GM23248 (cell line): ENCODE measurements around the gene XXYLT1. TPM values are rescaled to one million over a fixed set of nuclear protein-coding genes. Genes with fewer than 3 reads are reported as not detected.

Experiments
- DNase-seq: peaks from one replicate; pipeline ENCODE4 v3.0.0-alpha.2; 2015
- H2AFZ ChIP-seq: fragments of 200-600 bp; sonication (generic); 2 replicates; pipeline ENCODE4 v1.6.1; 2016; ENCODE audit warnings: antibody characterized with exemption
- H3F3A ChIP-seq: fragments of 200-600 bp; sonication (generic); 2 replicates; pipeline ENCODE4 v1.6.1; 2016; ENCODE audit warnings: mild to moderate bottlenecking, antibody characterized with exemption, mixed run types; ENCODE audit not compliant: insufficient read depth
- H3K27ac ChIP-seq: fragments of 200-600 bp; sonication (generic); 2 replicates; pipeline ENCODE4 v1.5.1; 2016; ENCODE audit warnings: mild to moderate bottlenecking
- H3K27me3 ChIP-seq: fragments of 200-600 bp; sonication (generic); replicated peaks from 2 replicates; pipeline ENCODE4 v1.6.1; 2016; ENCODE audit warnings: mild to moderate bottlenecking; ENCODE audit not compliant: insufficient read depth
- H3K36me3 ChIP-seq: fragments of 200-600 bp; sonication (generic); 2 replicates; pipeline ENCODE4 v1.6.1; 2016; ENCODE audit warnings: low read depth, mild to moderate bottlenecking
- H3K4me1 ChIP-seq: fragments of 200-600 bp; sonication (generic); 2 replicates; pipeline ENCODE4 v1.6.1; 2016; ENCODE audit warnings: mild to moderate bottlenecking; ENCODE audit not compliant: insufficient read depth
- H3K4me2 ChIP-seq: fragments of 200-600 bp; sonication (generic); one replicate; pipeline ENCODE4 v1.6.1; 2016; ENCODE audit warnings: mild to moderate bottlenecking; ENCODE audit not compliant: unreplicated experiment
- H3K4me3 ChIP-seq: fragments of 200-600 bp; sonication (generic); 2 replicates; pipeline ENCODE4 v1.5.1; 2016; ENCODE audit warnings: mild to moderate bottlenecking
- H3K79me2 ChIP-seq: fragments of 200-600 bp; sonication (generic); 2 replicates; pipeline ENCODE4 v1.6.1; 2016; ENCODE audit warnings: mild to moderate bottlenecking; ENCODE audit not compliant: insufficient read depth
- H3K9ac ChIP-seq: fragments of 200-600 bp; sonication (generic); 2 replicates; pipeline ENCODE4 v1.6.1; 2016; ENCODE audit warnings: mild to moderate bottlenecking
- H3K9me2 ChIP-seq: fragments of 200-600 bp; sonication (generic); 2 replicates; pipeline ENCODE4 v1.6.1; 2016; ENCODE audit warnings: mixed run types, mild to moderate bottlenecking, moderate library complexity; ENCODE audit not compliant: insufficient read depth
- H3K9me3 ChIP-seq: fragments of 200-600 bp; sonication (generic); one replicate; pipeline ENCODE4 v1.6.1; 2017; ENCODE audit warnings: low read depth
- H4K20me1 ChIP-seq: fragments of 200-600 bp; sonication (generic); 2 replicates; pipeline ENCODE4 v1.6.0; 2016; ENCODE audit not compliant: insufficient read depth
- EZH2 ChIP-seq: fragments of 200-600 bp; sonication (generic); IDR thresholded peaks from 2 replicates; pipeline ENCODE4 v1.6.1; 2018; ENCODE audit warnings: antibody characterized with exemption, mild to moderate bottlenecking; ENCODE audit not compliant: insufficient read depth, poor library complexity, severe bottlenecking
- EZH2phosphoT487 ChIP-seq: fragments of 200-600 bp; sonication (generic); IDR thresholded peaks from 2 replicates; pipeline ENCODE4 v1.6.1; 2018; ENCODE audit warnings: antibody characterized with exemption, moderate library complexity, mild to moderate bottlenecking, low read depth; ENCODE audit not compliant: insufficient read depth
- WGBS, 2 experiments: methylation state at CpG; one replicate each; pipeline ENCODE4 v1.1.6; 2015 to 2017; ENCODE audit warnings: low lambda C conversion rate in 2 of 2, low coverage in 1 of 2; ENCODE audit errors: missing lambda C conversion rate in 2 of 2; 5-methylcytosine and 5-hydroxymethylcytosine counted together
- in situ Hi-C: fragments of 300-500 bp; cut with MboI; formaldehyde crosslinking; loops from 2 replicates; pipeline ENCODE4 v1.15.0; 2020
- polyA plus RNA-seq: library from polyadenylated mRNA; unstranded; fragments of >200 nt; fragmentation: Nextera tagmentation; extraction: Ambion mirVana; gene quantifications from 2 replicates; pipeline ENCODE4 v1.2.1, GENCODE V29; 2016
- total RNA-seq: library from RNA; depleted of rRNA; stranded (reverse); fragments of >200 nt; shearing (Covaris generic); gene quantifications from 2 replicates; pipeline ENCODE4 v1.2.3, GENCODE V29; 2014

Gene XXYLT1
- total and polyA plus RNA-seq, 2 experiments from 2014 or later, result 22.8 to 44.7 TPM

GRCh38 chr3:195075941-195076875 is 194.8 kb downstream of the XXYLT1 start:
- no peaks in the 10 kb centered on the region for H4K20me1 ChIP-seq
- H3K4me3 ChIP-seq, result no peak overlapping the region
- DNase-seq, result peak; percentile 26
- no peaks in the 10 kb centered on the region for H3K79me2 ChIP-seq
- H3K4me2 ChIP-seq, result no peak overlapping the region
- no peaks in the 10 kb centered on the region for H3K27me3 ChIP-seq
- no peaks in the 10 kb centered on the region for H3K4me1 ChIP-seq
- no peak overlapping the region for H3K9ac ChIP-seq
- H3K27ac ChIP-seq, result no peak overlapping the region
- no peaks in the 10 kb centered on the region for H3K9me2 ChIP-seq
- H3F3A ChIP-seq, result no peaks in the 10 kb centered on the region
- WGBS, 2 experiments, result 51 to 56% methylated on average over 34 to 35 of the region's 35 CpGs
- no peaks in the 10 kb centered on the region for H3K36me3 ChIP-seq
- no peak overlapping the region for H2AFZ ChIP-seq
- no peak for TF ChIP-seq EZH2phosphoT487
- no peak for TF ChIP-seq EZH2
- in situ Hi-C loops, result no loop called here
- no peaks in the 10 kb centered on the region for H3K9me3 ChIP-seq

- no peaks in the 10 kb centered on the region for H3K27me3 ChIP-seq
- no peaks in the 10 kb centered on the region for H3K36me3 ChIP-seq
- H3K9me3 ChIP-seq, result no peaks in the 10 kb centered on the region
- H3K4me1 ChIP-seq, result no peaks in the 10 kb centered on the region
- H3F3A ChIP-seq, result no peaks in the 10 kb centered on the region
- H3K4me2 ChIP-seq, result no peak overlapping the region
- H4K20me1 ChIP-seq, result no peaks in the 10 kb centered on the region
- H2AFZ ChIP-seq, result no peak overlapping the region
- no peaks in the 10 kb centered on the region for H3K79me2 ChIP-seq
- in situ Hi-C loops, result no loop called here
- H3K27ac ChIP-seq, result no peak overlapping the region
- no peak overlapping the region for H3K9ac ChIP-seq
- no peaks in the 10 kb centered on the region for H3K9me2 ChIP-seq
- no peak for DNase-seq
- TF ChIP-seq EZH2phosphoT487 (no peak), EZH2 (no peak)
- no peak overlapping the region for H3K4me3 ChIP-seq
- WGBS, 2 experiments, result 71 to 83% methylated on average over 10 to 14 of the region's 14 CpGs
Measured at GRCh38 chr3:195075199-195075940, 195.6 kb downstream of the XXYLT1 start.

- no peaks in the 10 kb centered on the region for H3K9me2 ChIP-seq
- H3K9ac ChIP-seq, result no peak overlapping the region
- no peak overlapping the region for H2AFZ ChIP-seq
- no peak overlapping the region for H3K27ac ChIP-seq
- no peaks in the 10 kb centered on the region for H3K9me3 ChIP-seq
- H3K27me3 ChIP-seq, result no peaks in the 10 kb centered on the region
- 90 to 92% methylated on average over 25 of the region's 25 CpGs for WGBS, 2 experiments
- H3K79me2 ChIP-seq, result no peaks in the 10 kb centered on the region
- no peak overlapping the region for H3K4me3 ChIP-seq
- in situ Hi-C loops, result no loop called here
- H3K36me3 ChIP-seq, result no peaks in the 10 kb centered on the region
- TF ChIP-seq EZH2phosphoT487, result no peak
- TF ChIP-seq EZH2, result no peak
- no peaks in the 10 kb centered on the region for H3K4me1 ChIP-seq
- no peak for DNase-seq
- no peaks in the 10 kb centered on the region for H3F3A ChIP-seq
- H3K4me2 ChIP-seq, result no peak overlapping the region
- no peaks in the 10 kb centered on the region for H4K20me1 ChIP-seq
Measured at GRCh38 chr3:195073866-195074860, 196.8 kb downstream of the XXYLT1 start.
